Endothelial cell of umbilical vein (primary cell): ENCODE data around the gene PIK3C2G. TPM values are rescaled to one million over a fixed set of nuclear protein-coding genes. Genes with fewer than 3 reads are reported as not detected.

ENCODE experiments used
- BruUV-seq: library from RNA; stranded (reverse); fragments of 400-500 nt; replicated peaks from 2 replicates; lab custom pipeline; 2021; lab: Mats Ljungman, UMichigan
- CTCF ChIA-PET: fragments of 300-600, 350-600 bp; sonication (Branson Sonifier 250); formaldehyde crosslinking; loops from one replicate; lab custom pipeline; 2021; ENCODE audit warnings: antibody characterized with exemption, inconsistent platforms; lab: Charles Lee
- POLR2A ChIA-PET: fragments of 300-600, 350-600 bp; sonication (Branson Sonifier 250); formaldehyde crosslinking; loops from one replicate; lab custom pipeline; 2021; ENCODE audit warnings: antibody characterized with exemption, inconsistent platforms; lab: Charles Lee
- DNase-seq: peaks from one replicate; pipeline ENCODE4 v3.0.0-alpha.2; 2011; ENCODE audit warnings: low read depth, low spot score
- FAIRE-seq: peaks from 2 replicates; lab custom pipeline; 2011; peaks lifted over from hg19 to GRCh38; lab: Jason Lieb, UNC
- H2AFZ ChIP-seq: 2 replicates; pipeline ENCODE4 v1.6.0; 2012; ENCODE audit warnings: low read depth, low read length, control low read depth, inconsistent platforms
- H3K27ac ChIP-seq: 2 replicates; pipeline ENCODE4 v1.5.1; 2011; ENCODE audit warnings: low read depth, mild to moderate bottlenecking, control low read depth, low read length, moderate library complexity; ENCODE audit not compliant: insufficient read depth
- H3K27me3 ChIP-seq, 2 experiments: 2 replicates each; pipeline versions ENCODE4 v1.6.0 to v1.6.1; 2011; ENCODE audit warnings: low read length in 2 of 2, mixed read lengths in 1 of 2; ENCODE audit not compliant: control insufficient read depth in 2 of 2, insufficient read depth in 2 of 2
- H3K36me3 ChIP-seq, 2 experiments: 2 replicates in 1 of 2; 3 replicates in 1 of 2; pipeline ENCODE4 v1.5.1; 2011; ENCODE audit warnings: low read length in 2 of 2, mild to moderate bottlenecking in 1 of 2, moderate library complexity in 1 of 2; ENCODE audit not compliant: control insufficient read depth in 2 of 2, insufficient read depth in 2 of 2; ENCODE audit errors: extremely low read depth in 1 of 2
- H3K4me1 ChIP-seq: 3 replicates; pipeline ENCODE4 v1.5.1; 2011; ENCODE audit warnings: mild to moderate bottlenecking, low read length; ENCODE audit not compliant: control insufficient read depth, insufficient read depth; ENCODE audit errors: extremely low read depth
- H3K4me2 ChIP-seq: 2 replicates; pipeline ENCODE4 v1.6.1; 2011; ENCODE audit warnings: low read length, control low read depth, mixed read lengths; ENCODE audit not compliant: insufficient read depth
- H3K4me3 ChIP-seq, 3 experiments: fragments of 200-600 bp in 1 of 3; sonication (generic), shearing (Covaris generic) in 1 of 3; replicated peaks in 1 of 3; 2 replicates each; pipeline ENCODE4 v1.5.1; 2011 to 2016; ENCODE audit warnings: control low read depth in 3 of 3, low read length in 3 of 3, mild to moderate bottlenecking in 2 of 3, inconsistent platforms in 1 of 3, low read depth in 1 of 3, moderate library complexity in 1 of 3; ENCODE audit not compliant: insufficient read depth in 1 of 3
- H3K79me2 ChIP-seq: 2 replicates; pipeline ENCODE4 v1.6.0; 2012; ENCODE audit warnings: low read length, inconsistent platforms; ENCODE audit not compliant: control insufficient read depth, insufficient read depth
- H3K9ac ChIP-seq: replicated peaks from 2 replicates; pipeline ENCODE3; 2011; ENCODE audit warnings: low read length, control low read depth; ENCODE audit not compliant: insufficient read depth; ENCODE audit errors: extremely low read depth
- H3K9me1 ChIP-seq: replicated peaks from 3 replicates; pipeline ENCODE4 v1.6.0; 2011; ENCODE audit warnings: mild to moderate bottlenecking, low read length; ENCODE audit not compliant: control insufficient read depth, insufficient read depth; ENCODE audit errors: extremely low read depth
- H3K9me3 ChIP-seq: replicated peaks from 2 replicates; pipeline ENCODE4 v1.5.1; 2012; ENCODE audit warnings: low read length, inconsistent platforms; ENCODE audit not compliant: control insufficient read depth, insufficient read depth
- H4K20me1 ChIP-seq: replicated peaks from 2 replicates; pipeline ENCODE3; 2011; ENCODE audit warnings: mild to moderate bottlenecking, low read length; ENCODE audit not compliant: control insufficient read depth, insufficient read depth; ENCODE audit errors: extremely low read depth
- EZH2 ChIP-seq: IDR thresholded peaks from 2 replicates; pipeline ENCODE4 v1.6.1; 2012; ENCODE audit warnings: borderline replicate concordance, low read depth, mild to moderate bottlenecking, moderate library complexity, low read length, inconsistent platforms; ENCODE audit not compliant: severe bottlenecking
- FOS ChIP-seq: IDR thresholded peaks from 2 replicates; pipeline ENCODE4 v1.6.1; 2011; ENCODE audit warnings: mild to moderate bottlenecking, low read length, moderate library complexity, borderline replicate concordance; ENCODE audit not compliant: insufficient read depth
- GATA2 ChIP-seq: IDR thresholded peaks from 2 replicates; pipeline ENCODE4 v1.7.0; 2011; ENCODE audit warnings: low read depth, mild to moderate bottlenecking, moderate library complexity, mixed read lengths, low read length; ENCODE audit not compliant: insufficient read length, insufficient read depth
- JUN ChIP-seq: IDR thresholded peaks from 2 replicates; pipeline ENCODE4 v1.6.1; 2011; ENCODE audit warnings: borderline replicate concordance, low read depth; ENCODE audit not compliant: insufficient read length, insufficient read depth
- MYC ChIP-seq: IDR thresholded peaks from one replicate; pipeline ENCODE4 v1.6.1; 2011; ENCODE audit warnings: mild to moderate bottlenecking, low read depth, low read length
- POLR2A ChIP-seq: IDR thresholded peaks from 2 replicates; pipeline ENCODE4 v1.6.1; 2012; ENCODE audit warnings: low read depth, mild to moderate bottlenecking, control low read depth, low read length
- POLR2AphosphoS5 ChIP-seq: IDR thresholded peaks from 2 replicates; pipeline ENCODE4 v1.6.1; 2012; ENCODE audit warnings: low read depth, mild to moderate bottlenecking, control low read depth, low read length, moderate library complexity; ENCODE audit not compliant: insufficient read depth
- dilution Hi-C: fragments of 300-500 bp; cut with MboI; formaldehyde crosslinking; loops from one replicate; pipeline ENCODE4 v1.15.0; 2019; ENCODE audit warnings: low sequenced_read_pairs; ENCODE audit not compliant: extremely low pct_ligation_motif_present
- intact Hi-C: fragments of 100-400 bp; cut with micrococcal nuclease; formaldehyde crosslinking; loops from one replicate; pipeline ENCODE4 v1.10.0; 2022
- polyA plus RNA-seq, 4 experiments: library from polyadenylated mRNA; depleted of rRNA in 3 of 4; stranded (reverse) in 3 of 4; unstranded in 1 of 4; fragments of >200 nt; gene quantifications; 2 replicates each; pipeline versions ENCODE4 v1.2.1 to v1.2.3, GENCODE V29; 2011 to 2012; ENCODE audit warnings: missing spikeins in 1 of 4
- total RNA-seq: library from RNA; stranded (reverse); gene quantifications from 2 replicates; pipeline ENCODE4 v1.2.3, GENCODE V29; 2021
- TF ChIP-seq, protein P1 (sequence below): IDR thresholded peaks from 2 replicates; pipeline ENCODE4 v1.6.1; 2011; ENCODE audit not compliant: insufficient read depth, insufficient read length
- TF ChIP-seq, protein P2 (sequence below), 2 donors: IDR thresholded peaks; 1 replicate in 1 of 2; 2 replicates in 1 of 2; pipeline ENCODE4 v1.5.1; 2011; ENCODE audit warnings: low read length in 2 of 2, mild to moderate bottlenecking in 2 of 2, moderate library complexity in 2 of 2, control low read depth in 1 of 2, inconsistent platforms in 1 of 2, low read depth in 1 of 2; ENCODE audit not compliant: insufficient read depth in 1 of 2; ENCODE audit errors: extremely low read depth in 1 of 2

Gene PIK3C2G
- total and polyA plus RNA-seq, 2 donors (not counting 3 experiments of a cell fraction or from before 2014, with no cell fraction given) = not detected

DNA sequence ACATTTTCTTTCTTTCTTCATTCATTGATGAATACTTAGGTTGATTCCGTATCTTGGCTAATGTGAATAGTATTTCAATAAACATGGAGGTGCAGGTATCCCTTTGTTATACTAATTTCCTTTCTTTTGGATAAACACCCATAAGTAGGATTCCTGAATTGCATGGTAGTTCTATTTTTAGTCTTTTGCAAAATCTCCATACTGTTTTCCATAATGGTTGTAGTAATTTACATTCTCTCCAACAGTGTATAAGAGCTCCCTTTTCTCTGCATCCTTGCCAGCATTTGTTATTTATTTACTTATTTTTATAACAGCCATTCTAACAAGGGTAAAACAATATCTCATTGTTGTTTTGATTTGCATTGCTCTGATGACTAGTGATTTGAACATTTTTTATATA is 36.6 kb downstream of the PIK3C2G start:
- FAIRE-seq = no peak
- H3K9me3 ChIP-seq = no peaks in the 10 kb centered on the region
- CTCF ChIA-PET = no interaction called here
- H3K36me3 ChIP-seq = no peaks in the 10 kb centered on the region
- H3K9ac ChIP-seq = no peak overlapping the region
- no peaks in the 10 kb centered on the region for H3K9me1 ChIP-seq
- no peak for DNase-seq
- H3K27me3 ChIP-seq = no peaks in the 10 kb centered on the region
- H2AFZ ChIP-seq = no peak overlapping the region
- POLR2A ChIA-PET = no interaction called here
- H3K79me2 ChIP-seq = no peaks in the 10 kb centered on the region
- no peak for TF ChIP-seq POLR2AphosphoS5
- no peak for TF ChIP-seq MYC
- TF ChIP-seq FOS = no peak
- TF ChIP-seq, protein P1, sequence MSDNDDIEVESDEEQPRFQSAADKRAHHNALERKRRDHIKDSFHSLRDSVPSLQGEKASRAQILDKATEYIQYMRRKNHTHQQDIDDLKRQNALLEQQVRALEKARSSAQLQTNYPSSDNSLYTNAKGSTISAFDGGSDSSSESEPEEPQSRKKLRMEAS = no peak
- no peak for TF ChIP-seq POLR2A
- no peak for TF ChIP-seq GATA2
- no peaks in the 10 kb centered on the region for H3K4me1 ChIP-seq
- H3K4me3 ChIP-seq = no peak overlapping the region
- H3K4me2 ChIP-seq = no peak overlapping the region
- intact Hi-C loops (no loop called here), dilution Hi-C loops (no loop called here)
- BruUV-seq = no TSS peak
- H4K20me1 ChIP-seq = no peaks in the 10 kb centered on the region
- H3K27ac ChIP-seq = no peak overlapping the region

DNA sequence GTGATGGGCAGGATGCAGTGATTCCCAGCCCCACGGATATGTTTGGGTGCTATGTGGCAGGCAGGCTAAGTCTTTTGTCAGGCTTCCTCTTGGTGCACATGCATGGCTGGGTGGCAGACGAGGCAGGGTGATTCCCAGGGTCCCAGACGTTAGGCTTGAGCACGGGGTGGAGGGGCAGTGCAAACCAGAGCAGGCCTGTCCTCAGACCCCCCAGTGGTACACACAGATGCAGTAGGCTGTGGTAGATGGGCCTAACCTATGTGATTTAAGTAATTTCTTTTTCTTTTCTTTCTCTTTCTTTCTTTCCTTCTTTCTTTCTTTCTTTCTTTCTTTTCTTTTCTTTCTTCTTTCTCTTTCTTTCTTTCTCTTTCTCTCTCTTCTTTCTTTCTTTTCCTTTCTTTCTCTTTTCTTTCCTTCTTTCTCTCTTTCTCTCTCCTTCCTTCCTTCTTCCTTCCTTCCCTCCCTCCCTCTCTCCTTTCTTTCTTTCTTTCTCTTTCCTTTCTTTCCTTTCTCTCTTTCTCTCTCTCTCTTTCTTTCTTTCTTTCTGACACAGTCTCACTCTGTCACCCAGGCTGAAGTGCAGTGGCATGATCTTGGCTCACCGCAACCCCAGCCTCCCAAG is 41.6 kb downstream of the PIK3C2G start:
- intact Hi-C loops (no loop called here), dilution Hi-C loops (no loop called here)
- ChIA-PET POLR2A (no interaction called here), CTCF (no interaction called here)
- BruUV-seq = no TSS peak
- DNase-seq (no peak), FAIRE-seq (no peak)
- Histone ChIP-seq H3K9me3 (no peaks in the 10 kb centered on the region), H3K27ac (no peak overlapping the region), H2AFZ (no peak overlapping the region), H4K20me1 (no peaks in the 10 kb centered on the region), H3K4me1 (no peaks in the 10 kb centered on the region), H3K36me3 (no peaks in the 10 kb centered on the region), H3K4me2 (no peak overlapping the region), H3K4me3 (no peak overlapping the region), H3K79me2 (no peaks in the 10 kb centered on the region), H3K9me1 (no peaks in the 10 kb centered on the region), H3K9ac (no peak overlapping the region), H3K27me3 (no peaks in the 10 kb centered on the region)
- TF ChIP-seq JUN = no peak
- TF ChIP-seq FOS = no peak
- TF ChIP-seq MYC = no peak
- TF ChIP-seq EZH2 = no peak
- TF ChIP-seq GATA2 = no peak
- TF ChIP-seq POLR2A = no peak
- TF ChIP-seq, protein P2, sequence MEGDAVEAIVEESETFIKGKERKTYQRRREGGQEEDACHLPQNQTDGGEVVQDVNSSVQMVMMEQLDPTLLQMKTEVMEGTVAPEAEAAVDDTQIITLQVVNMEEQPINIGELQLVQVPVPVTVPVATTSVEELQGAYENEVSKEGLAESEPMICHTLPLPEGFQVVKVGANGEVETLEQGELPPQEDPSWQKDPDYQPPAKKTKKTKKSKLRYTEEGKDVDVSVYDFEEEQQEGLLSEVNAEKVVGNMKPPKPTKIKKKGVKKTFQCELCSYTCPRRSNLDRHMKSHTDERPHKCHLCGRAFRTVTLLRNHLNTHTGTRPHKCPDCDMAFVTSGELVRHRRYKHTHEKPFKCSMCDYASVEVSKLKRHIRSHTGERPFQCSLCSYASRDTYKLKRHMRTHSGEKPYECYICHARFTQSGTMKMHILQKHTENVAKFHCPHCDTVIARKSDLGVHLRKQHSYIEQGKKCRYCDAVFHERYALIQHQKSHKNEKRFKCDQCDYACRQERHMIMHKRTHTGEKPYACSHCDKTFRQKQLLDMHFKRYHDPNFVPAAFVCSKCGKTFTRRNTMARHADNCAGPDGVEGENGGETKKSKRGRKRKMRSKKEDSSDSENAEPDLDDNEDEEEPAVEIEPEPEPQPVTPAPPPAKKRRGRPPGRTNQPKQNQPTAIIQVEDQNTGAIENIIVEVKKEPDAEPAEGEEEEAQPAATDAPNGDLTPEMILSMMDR (IDR thresholded peaks at IDR 0.05; ENCODE audit: extremely low read depth in 1 of 2, insufficient read depth in 1 of 2, low read depth in 1 of 2, low read length in 2 of 2) = no peak
- TF ChIP-seq POLR2AphosphoS5 = no peak
- TF ChIP-seq, protein P1 = no peak
